ENCODE data around the gene LIPF.
"Not testable (repeated sequence)": the region's sequence is repeated elsewhere in the genome, so short reads cannot be mapped to it uniquely, and the experiment has no call there.

LIPF gene

GRCh38 chr10:88676283-88677060 lies 12.2 kb downstream of the LIPF start:
- no peak for DNase-seq (ENCODE audit: low read depth, low spot score)

DNA sequence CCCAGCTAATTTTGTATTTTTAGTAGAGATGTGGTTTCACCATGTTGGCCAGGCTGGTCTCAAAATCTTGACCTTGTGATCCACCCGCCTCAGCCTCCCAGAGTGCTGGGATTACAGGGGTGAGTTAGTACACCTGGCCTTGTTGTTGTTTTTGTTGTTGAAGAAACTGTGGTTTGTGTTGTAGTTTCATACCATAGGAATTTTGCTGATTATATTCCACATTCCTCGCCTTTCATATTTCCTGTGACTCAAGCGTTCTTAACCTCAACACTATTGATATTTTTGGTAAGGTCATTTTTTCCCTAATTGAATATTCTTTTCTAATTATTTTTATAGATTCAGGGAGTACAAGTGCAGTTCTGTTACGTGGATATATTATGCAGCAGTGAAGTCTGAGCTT lies 16.7 kb downstream of the LIPF start:
- DNase-seq (ENCODE audit: low read depth, low spot score), result no peak

- DNase-seq (ENCODE audit: low read depth, low spot score), result no peak
Observed at GRCh38 chr10:88682491-88682890, 18.2 kb downstream of the LIPF start.

DNA sequence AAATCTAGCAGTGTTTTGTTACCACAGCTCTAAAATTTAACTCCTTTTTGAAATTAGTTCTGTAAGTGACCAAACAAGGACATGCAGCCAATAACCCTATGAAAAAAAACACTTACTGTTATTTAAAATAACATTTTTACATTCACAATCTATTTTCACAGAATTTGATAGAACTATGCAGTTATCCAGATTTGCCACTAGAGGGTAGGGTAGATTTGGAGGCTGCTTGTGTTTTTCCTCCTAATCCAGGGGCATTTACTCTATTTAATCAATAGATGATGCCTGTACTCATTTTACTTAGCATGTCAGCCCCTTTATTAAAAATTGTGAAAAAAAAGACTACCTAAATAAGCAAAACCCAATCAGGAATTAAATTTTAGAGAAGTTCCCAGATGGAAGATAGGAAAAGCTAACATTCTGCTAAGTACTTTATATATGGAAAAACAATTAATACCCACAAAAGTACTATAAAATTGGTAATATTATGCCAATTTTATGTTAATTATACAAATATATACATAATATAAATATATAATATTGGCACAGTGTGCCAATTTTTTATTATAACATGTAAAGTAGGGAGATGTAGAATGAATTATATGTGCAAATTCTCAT lies 23.7 kb downstream of the LIPF start:
- DNase-seq (ENCODE audit: low read depth, low spot score), result no peak

DNA sequence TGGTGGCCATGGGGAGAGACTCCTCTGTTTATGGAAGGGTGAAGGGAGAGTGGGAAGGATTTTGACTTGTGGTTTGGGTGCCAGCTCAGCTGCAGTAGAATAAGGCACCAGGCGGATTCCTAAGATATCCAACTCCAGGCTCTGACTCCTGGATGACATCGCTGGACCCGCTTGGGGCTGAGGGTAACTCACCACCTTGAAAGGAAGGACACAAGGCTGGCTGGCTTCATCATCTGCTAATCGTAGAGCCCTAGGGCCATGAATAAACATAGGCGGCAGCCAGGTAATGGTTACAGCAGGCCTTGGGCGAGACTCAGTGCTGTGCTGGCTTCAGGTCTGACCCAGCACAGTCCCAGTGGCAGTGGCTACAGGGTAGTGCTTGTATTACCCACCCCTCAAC lies 25.1 kb downstream of the LIPF start:
- DNase-seq (ENCODE audit: low read depth, low spot score), result no peak

DNA sequence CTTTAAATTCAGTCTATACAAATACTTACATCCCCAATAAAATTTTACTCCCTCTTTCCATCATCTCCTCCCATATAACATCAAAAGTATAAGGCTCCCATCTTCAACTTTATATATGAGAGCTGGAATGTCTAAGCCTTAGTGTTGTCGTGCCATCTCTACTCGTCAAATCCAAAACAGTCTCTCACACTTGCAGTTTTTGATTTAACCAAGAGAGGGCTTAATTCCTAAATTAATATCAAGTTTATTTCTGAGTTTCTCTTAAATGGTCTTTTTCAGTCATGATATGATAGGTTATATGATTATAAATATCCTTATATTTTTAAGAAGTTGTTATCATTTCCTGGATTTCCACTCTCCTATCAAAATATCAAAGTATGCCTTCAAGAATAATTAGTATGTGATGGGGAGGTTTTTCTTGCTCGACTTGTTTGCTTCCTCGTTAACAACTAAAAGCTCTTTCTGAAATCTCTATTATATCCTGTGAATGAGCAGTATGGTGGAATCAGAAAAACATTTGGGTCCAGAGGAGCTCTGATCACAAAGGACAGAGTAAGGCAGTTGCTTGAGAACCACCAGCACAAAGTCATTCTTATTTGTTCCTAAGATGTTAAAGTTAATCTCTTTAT lies 29.3 kb downstream of the LIPF start:
- no peak for DNase-seq (ENCODE audit: low read depth, low spot score)

DNA sequence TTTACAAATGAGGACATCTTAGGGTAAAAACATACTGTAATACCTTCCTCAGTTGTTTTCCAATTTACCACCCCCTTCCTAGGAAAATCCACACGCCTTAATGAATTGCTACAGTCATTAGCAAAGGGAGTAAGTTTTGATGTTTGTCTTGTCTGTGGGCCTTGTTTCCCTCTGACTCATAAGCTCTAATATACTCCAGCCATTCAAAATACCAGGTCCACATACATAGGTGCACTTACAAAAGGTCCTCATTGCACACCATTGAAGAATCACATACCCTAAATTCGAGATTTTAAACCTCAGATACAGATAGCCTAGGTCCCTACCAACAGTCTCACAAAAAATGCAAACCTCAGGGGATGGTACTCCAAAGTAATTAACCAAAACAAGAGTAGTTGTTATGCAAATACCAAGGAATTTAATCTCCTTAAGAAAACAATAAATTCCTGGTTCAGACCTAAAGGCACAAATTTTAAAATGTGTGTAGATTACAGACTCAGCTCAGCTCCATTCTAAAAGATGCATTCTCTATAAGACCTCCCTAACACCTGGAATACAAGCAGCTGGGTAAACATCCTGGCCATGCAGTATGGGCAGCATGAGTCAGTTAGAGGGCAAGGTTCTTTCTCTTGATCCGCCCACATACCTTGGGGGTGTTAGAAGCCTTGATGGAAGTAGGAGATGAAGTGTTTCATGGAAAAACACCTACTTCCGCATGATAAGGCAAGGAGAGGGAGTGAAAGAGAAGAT lies 38.8 kb downstream of the LIPF start:
- no peak for DNase-seq (ENCODE audit: low read depth, low spot score)

- no peak for DNase-seq (ENCODE audit: low read depth, low spot score)
Observed at GRCh38 chr10:88705958-88706357, 41.7 kb downstream of the LIPF start, which contains the start of gene LIPK. Gene LIPK, plus strand, starts transcription at chr10:88706249. Its CDS starts 18,295 bp downstream, at chr10:88724544.

DNA sequence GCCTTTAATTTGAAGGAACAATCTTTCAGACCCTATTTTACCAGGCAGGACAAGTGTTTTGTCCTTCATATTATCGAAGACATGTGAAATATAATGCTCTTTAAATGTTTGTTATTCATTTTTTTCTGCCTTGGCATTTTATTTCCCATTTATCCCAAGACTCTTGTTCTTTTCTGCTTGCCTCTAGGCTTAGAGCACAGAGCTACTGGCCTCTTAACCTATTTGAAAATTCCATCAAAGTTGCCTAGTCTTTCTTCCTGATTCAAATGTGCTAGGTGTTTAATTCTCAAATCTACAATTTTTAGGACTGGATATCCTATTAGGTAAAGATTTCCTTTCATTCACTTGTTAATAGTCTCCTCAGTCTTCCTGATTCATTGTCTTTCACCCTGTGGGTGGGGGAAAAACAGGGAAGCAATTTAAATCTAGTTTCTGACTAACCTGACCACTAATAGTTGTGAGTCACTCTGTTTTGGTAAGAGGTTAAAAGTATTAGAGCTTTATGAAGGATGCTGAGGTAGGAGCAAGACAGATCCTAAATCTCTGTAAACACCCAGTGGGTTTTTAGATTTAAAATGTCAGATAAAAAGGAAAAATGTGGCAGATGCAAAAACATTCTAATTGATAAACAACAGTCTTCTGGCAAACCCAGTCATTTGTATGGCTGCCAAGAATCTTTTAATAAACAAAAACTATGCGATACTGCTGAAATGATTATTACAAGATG lies 43.4 kb downstream of the LIPF start:
- no peak for DNase-seq (ENCODE audit: low read depth, low spot score)

- DNase-seq (ENCODE audit: low read depth, low spot score), result not testable (repeated sequence)
Observed at GRCh38 chr10:88709361-88709760, 45.1 kb downstream of the LIPF start.

- DNase-seq (ENCODE audit: low read depth, low spot score), result no peak
Observed at GRCh38 chr10:88715517-88715916, 51.3 kb downstream of the LIPF start.

GRCh38 chr10:88721392-88721791 lies 57.1 kb downstream of the LIPF start:
- no peak for DNase-seq (ENCODE audit: low read depth, low spot score)

DNA sequence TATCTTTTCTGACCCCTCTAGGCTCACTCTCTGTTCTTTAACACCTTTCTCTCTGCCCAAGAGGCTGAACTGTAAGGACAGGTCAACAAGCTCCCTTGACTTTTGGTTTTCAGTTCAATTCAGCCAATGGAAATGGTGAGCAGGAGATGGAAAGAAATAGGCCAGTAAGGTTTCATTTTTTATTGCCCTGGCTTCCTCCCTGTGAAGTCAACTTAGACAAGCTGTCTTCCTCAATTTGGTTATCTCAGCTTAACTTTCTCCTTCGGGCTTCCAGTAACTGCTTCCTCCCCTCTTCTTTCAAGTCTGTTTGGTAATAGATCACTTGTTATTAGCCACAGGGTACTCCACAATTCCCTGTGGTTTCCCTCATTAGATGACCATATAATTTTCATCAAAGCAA lies 61.6 kb downstream of the LIPF start:
- DNase-seq (ENCODE audit: low read depth, low spot score), result no peak

GRCh38 chr10:88728107-88728763 lies 64.0 kb downstream of the LIPF start:
- no peak for DNase-seq (ENCODE audit: low read depth, low spot score)

Data from activated naive CD8-positive, alpha-beta T cell treated with anti-CD3 and anti-CD28 coated beads, Interleukin-2, amount 50 U/mL, for 16 hours (primary cell).